GM13976 (cell line): Measurements from ENCODE around the gene CPAMD8.

Experiments
- DNase-seq: peaks from one replicate; pipeline ENCODE4 v3.0.0; 2012; ENCODE audit warnings: low spot score
- in situ Hi-C: fragments of 300-500 bp; cut with MboI; formaldehyde crosslinking; loops from one replicate; pipeline ENCODE4 v1.12.0; 2022; ENCODE audit warnings: low sequenced_read_pairs, mixed read lengths, inconsistent platforms; ENCODE audit not compliant: unreplicated experiment
- TF ChIP-seq, protein P1 (sequence below): IDR thresholded peaks from 2 replicates; pipeline ENCODE4 v1.5.1; 2012; ENCODE audit warnings: borderline replicate concordance, mild to moderate bottlenecking; ENCODE audit not compliant: insufficient read depth; ENCODE audit errors: extremely low read depth, missing control alignments, control extremely low read depth

CPAMD8 gene

DNA sequence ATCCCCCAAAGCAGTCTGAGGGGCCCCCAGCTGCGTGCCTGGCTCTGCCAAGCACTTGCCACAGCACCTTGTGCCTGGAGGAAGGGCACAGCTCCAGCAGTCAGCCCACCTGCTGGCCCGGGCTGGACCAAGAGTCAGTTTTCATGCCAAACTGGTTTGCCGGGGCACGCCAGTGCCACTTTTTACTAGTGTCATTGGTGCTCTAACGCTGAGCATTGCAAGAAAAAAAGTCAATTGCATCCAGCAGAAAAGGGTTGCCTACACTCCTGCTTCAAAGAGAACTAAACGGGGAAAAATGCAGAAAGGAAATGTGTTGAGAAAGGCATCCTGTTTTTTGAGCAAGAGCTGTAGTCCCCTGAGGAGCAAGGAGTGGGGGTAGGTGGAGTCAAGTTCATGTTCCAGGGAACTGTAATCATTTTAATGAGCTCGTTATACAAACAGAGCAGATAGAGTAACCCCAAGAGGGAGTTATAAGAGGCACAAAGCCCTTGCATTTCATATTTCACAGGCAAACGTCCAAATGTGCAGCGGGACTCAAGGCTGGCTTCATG lies 69.4 kb downstream of the CPAMD8 start:
- in situ Hi-C loops, result no loop called here
- no peak for DNase-seq
- TF ChIP-seq, protein P1, sequence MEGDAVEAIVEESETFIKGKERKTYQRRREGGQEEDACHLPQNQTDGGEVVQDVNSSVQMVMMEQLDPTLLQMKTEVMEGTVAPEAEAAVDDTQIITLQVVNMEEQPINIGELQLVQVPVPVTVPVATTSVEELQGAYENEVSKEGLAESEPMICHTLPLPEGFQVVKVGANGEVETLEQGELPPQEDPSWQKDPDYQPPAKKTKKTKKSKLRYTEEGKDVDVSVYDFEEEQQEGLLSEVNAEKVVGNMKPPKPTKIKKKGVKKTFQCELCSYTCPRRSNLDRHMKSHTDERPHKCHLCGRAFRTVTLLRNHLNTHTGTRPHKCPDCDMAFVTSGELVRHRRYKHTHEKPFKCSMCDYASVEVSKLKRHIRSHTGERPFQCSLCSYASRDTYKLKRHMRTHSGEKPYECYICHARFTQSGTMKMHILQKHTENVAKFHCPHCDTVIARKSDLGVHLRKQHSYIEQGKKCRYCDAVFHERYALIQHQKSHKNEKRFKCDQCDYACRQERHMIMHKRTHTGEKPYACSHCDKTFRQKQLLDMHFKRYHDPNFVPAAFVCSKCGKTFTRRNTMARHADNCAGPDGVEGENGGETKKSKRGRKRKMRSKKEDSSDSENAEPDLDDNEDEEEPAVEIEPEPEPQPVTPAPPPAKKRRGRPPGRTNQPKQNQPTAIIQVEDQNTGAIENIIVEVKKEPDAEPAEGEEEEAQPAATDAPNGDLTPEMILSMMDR, result no peak

- TF ChIP-seq, protein P1, result no peak
- in situ Hi-C loops, result no loop called here
- no peak for DNase-seq
Observed at GRCh38 chr19:16955161-16955560, 71.4 kb downstream of the CPAMD8 start.

GRCh38 chr19:16952046-16952445 lies 74.6 kb downstream of the CPAMD8 start:
- no peak for DNase-seq
- in situ Hi-C loops, result no loop called here
- TF ChIP-seq, protein P1, result no peak

GRCh38 chr19:16951529-16951928 lies 75.1 kb downstream of the CPAMD8 start:
- in situ Hi-C loops, result no loop called here

DNA sequence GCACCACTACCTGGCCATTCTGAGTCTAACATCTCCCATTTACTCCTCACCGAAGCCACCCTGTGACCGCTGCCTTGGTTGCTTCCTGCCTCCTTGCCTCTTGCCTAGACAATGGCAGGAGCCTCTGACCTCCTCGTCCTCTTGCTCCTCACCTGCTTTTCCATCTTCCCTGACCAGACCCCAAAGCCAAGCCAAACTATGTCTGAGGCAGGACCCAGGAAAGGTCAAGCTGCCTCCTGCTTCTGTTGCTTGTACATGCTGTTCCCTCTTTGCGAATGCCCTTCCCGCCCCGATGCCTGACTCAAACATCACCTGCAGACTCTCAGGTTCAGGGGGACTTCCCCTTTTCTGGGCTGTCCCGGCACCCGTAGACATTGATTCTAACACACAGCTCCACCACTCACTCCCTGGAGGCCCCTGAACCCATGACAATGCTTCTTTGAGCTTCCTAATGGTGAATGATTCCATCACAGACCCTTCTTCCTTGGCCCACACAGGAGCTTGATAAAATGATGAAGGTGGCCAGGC lies 77.0 kb downstream of the CPAMD8 start:
- in situ Hi-C loops, result no loop called here
- peak; percentile 11 for DNase-seq
- TF ChIP-seq, protein P1, result no peak

More at GRCh38 chr19:16951529-16951928, 75.1 kb downstream of the CPAMD8 start:
- TF ChIP-seq, protein P1, result no peak
- peak; percentile 13 for DNase-seq

DNA sequence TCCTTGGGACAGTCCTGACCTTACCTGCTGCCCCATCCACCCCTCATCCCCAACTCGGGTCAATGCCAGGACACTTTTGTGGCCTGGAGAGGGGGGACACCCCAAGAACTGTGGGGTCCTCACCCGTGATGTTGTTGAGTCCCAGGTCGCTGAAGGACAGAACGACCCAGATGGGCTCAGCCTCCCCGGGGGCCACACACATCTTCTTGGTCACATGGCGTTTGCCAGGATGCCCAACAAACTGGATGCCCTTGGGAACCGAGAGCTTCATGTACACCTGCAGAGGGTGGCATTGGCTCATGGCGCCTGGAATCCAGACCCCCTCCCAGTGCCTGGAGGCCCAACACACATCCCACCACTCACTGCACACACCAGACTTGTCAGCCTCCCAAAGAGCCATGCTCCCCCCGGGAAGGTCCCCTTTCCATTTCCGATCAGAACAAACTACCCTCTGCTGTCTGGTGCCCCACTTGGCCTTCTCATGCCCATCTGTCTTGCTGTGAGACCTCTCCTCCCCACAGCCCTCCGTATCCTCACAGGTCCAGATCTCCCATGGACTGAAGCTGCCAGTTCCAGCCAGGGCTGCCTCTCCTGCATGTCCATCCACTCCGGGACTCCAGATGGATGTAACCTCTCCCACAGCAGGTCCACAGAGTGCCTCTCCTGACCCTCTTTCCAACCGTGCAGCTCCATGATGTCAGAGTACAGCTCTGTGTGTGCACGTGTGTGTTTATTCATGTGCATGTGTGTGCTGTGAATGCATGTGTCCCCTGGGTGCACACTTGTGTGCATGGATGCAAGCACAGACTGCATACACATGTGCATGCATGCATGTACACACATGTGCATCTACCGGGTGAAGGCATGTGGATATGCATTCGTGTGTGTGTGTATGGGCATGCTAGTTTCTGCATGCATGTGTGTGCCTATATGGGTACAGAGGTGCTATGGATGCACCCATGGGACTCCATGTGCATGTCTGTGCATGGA lies 79.4 kb downstream of the CPAMD8 start:
- in situ Hi-C loops, result no loop called here
- DNase-seq, result peak; percentile 8
- TF ChIP-seq, protein P1, result no peak
